Left kidney (tissue), 8 donors: ENCODE data around the gene RPL22L1. TPM values are rescaled to one million over a fixed set of nuclear protein-coding genes. Genes with fewer than 3 reads are reported as not detected.
"Not testable (repeated sequence)": the region's sequence is repeated elsewhere in the genome, so short reads cannot be mapped to it uniquely, and the experiment has no call there.

ENCODE experiments used
- DNase-seq: peaks from one replicate; pipeline ENCODE4 v3.0.0-alpha.2; 2013
- long read RNA-seq, 8 donors: transcript quantifications; one replicate each; lab custom pipeline, GENCODE V29; 2026
- polyA plus RNA-seq: library from polyadenylated mRNA; unstranded; fragments of 120-200 nt; gene quantifications from one replicate; pipeline ENCODE4 v1.2.1, GENCODE V29; 2013; ENCODE audit not compliant: insufficient read length

RPL22L1 gene
- polyA plus RNA-seq, result 64.6 TPM
- long read RNA-seq, donor 1, transcript RPL22L1-204 (4 exons, 581 nt), result minor isoform, 12 of 57 reads
- long read RNA-seq, donor 1, transcript RPL22L1-202 (4 exons, 506 nt), result minor isoform, 7 of 57 reads
- long read RNA-seq, donor 1, transcript RPL22L1-201 (4 exons, 2,190 nt), result major isoform, 27 of 57 reads
- long read RNA-seq, donor 1, partial matches to known transcripts, result 7 of 57 reads
- long read RNA-seq, donor 1, other reads (novel, unspliced or antisense), result 0 of 57 reads
- long read RNA-seq, donor 2, transcript RPL22L1-204 (4 exons, 581 nt), result minor isoform, 14 of 66 reads
- long read RNA-seq, donor 2, transcript RPL22L1-202 (4 exons, 506 nt), result minor isoform, 7 of 66 reads
- long read RNA-seq, donor 2, transcript RPL22L1-201 (4 exons, 2,190 nt), result major isoform, 34 of 66 reads
- long read RNA-seq, donor 2, partial matches to known transcripts, result 5 of 66 reads
- long read RNA-seq, donor 2, other reads (novel, unspliced or antisense), result 0 of 66 reads
- long read RNA-seq, donor 3, transcript RPL22L1-201 (4 exons, 2,190 nt), result major isoform, 19 of 39 reads
- long read RNA-seq, donor 3, transcript RPL22L1-204 (4 exons, 581 nt), result minor isoform, 12 of 39 reads
- long read RNA-seq, donor 3, transcript RPL22L1-202 (4 exons, 506 nt), result minor isoform, 7 of 39 reads
- long read RNA-seq, donor 3, partial matches to known transcripts, result 0 of 39 reads
- long read RNA-seq, donor 3, other reads (novel, unspliced or antisense), result 0 of 39 reads
- long read RNA-seq, donor 4, transcript RPL22L1-205 (2 exons, 900 nt), result minor isoform, 5 of 23 reads
- long read RNA-seq, donor 4, transcript RPL22L1-201 (4 exons, 2,190 nt), result major isoform, 9 of 23 reads
- long read RNA-seq, donor 4, transcript RPL22L1-204 (4 exons, 581 nt), result minor isoform, 7 of 23 reads
- long read RNA-seq, donor 4, partial matches to known transcripts, result 0 of 23 reads
- long read RNA-seq, donor 4, other reads (novel, unspliced or antisense), result 0 of 23 reads
- long read RNA-seq, donor 5, transcript RPL22L1-201 (4 exons, 2,190 nt), result major isoform, 52 of 109 reads
- long read RNA-seq, donor 5, transcript RPL22L1-204 (4 exons, 581 nt), result minor isoform, 25 of 109 reads
- long read RNA-seq, donor 5, transcript RPL22L1-202 (4 exons, 506 nt), result minor isoform, 8 of 109 reads
- long read RNA-seq, donor 5, partial matches to known transcripts, result 16 of 109 reads
- long read RNA-seq, donor 5, other reads (novel, unspliced or antisense), result 0 of 109 reads
- long read RNA-seq, donor 6, transcript RPL22L1-204 (4 exons, 581 nt), result minor isoform, 19 of 89 reads
- long read RNA-seq, donor 6, transcript RPL22L1-201 (4 exons, 2,190 nt), result major isoform, 48 of 89 reads
- long read RNA-seq, donor 6, transcript RPL22L1-202 (4 exons, 506 nt), result minor isoform, 10 of 89 reads
- long read RNA-seq, donor 6, partial matches to known transcripts, result 8 of 89 reads
- long read RNA-seq, donor 6, other reads (novel, unspliced or antisense), result 0 of 89 reads
- long read RNA-seq, donor 7, transcript RPL22L1-204 (4 exons, 581 nt), result minor isoform, 34 of 121 reads
- long read RNA-seq, donor 7, transcript RPL22L1-201 (4 exons, 2,190 nt), result major isoform, 60 of 121 reads
- long read RNA-seq, donor 7, transcript RPL22L1-202 (4 exons, 506 nt), result minor isoform, 11 of 121 reads
- long read RNA-seq, donor 7, partial matches to known transcripts, result 11 of 121 reads
- long read RNA-seq, donor 7, other reads (novel, unspliced or antisense), result 0 of 121 reads
- long read RNA-seq, donor 8, transcript RPL22L1-201 (4 exons, 2,190 nt), result major isoform, 7 of 15 reads
- long read RNA-seq, donor 8, partial matches to known transcripts, result 0 of 15 reads
- long read RNA-seq, donor 8, other reads (novel, unspliced or antisense), result 0 of 15 reads

DNA sequence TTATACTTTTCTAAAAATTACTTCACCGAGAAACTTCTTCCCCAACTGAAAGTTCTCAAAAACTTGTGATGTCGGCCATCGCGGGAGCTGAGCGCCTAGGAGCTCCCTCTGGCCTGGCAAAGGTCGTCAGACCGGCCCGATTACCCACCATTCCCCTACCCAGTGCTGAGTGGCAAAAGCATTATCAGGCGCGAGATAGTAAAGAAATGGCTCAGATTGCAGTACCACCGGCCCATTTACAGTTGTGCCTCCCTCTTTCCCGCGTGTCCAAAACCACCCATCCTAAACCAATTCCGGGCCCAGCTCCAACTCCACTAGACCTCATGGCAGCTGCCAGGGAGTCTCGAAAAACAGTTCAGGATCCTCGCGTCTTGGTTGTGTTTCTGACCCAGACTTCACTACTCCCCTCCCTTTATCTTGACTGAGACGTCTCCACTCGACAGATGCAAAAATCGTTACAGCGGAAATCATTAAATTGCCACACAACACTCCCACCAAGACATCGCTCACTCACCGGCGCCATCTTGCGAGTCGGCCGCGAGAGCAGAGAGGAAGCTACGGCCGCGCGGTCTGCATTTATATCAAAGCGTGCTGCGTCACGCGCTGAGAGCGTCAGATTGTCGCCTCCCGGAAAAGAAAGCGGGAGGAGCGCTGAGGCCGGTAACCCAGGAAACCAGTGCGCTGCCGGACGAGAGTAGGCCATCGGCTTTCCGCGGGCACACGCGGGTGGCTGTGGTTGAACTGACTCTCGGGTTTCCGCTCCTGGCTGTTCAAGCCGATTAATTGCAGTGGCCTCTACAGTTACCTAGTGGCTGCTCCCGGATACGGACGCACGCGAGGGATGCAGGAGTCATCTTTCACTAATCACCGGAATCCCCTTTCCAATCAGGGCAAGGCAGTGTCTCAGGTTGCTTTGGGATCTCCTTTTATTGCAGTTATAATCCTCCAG, at the start of gene RPL22L1:
RPL22L1 (minus strand) TSS at position 551 of the 949 bp plus-strand sequence; CDS start at position 523, 28 bp downstream.
- DNase-seq, result peak; percentile 95

GRCh38 chr3:170918715-170919114, 48.7 kb upstream of the RPL22L1 start:
- no peak for DNase-seq

DNA sequence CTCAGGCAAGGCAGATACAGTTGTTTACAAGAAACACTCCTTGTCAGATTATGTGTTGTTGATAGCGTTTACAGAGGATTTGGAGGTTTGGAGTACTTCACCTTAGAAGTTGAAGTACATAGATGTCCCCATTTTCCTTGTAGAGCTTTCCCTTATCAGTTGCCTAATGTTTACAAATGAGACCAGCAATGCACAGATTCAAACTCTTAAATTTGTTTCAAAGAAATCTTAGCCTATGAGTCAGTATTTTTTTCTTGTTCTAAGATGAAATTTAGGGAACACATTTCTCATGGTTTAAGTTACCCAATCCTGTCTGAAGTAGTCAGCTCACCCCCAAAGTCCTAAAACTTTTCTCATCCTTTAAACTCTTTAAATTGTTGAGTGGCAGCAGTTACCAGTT, 44.7 kb upstream of the RPL22L1 start:
- DNase-seq, result no peak

GRCh38 chr3:170914212-170914611, 44.2 kb upstream of the RPL22L1 start:
- DNase-seq, result no peak

GRCh38 chr3:170911051-170911450, 41.1 kb upstream of the RPL22L1 start:
- DNase-seq, result no peak

- no peak for DNase-seq
Observed at GRCh38 chr3:170910542-170910941, 40.5 kb upstream of the RPL22L1 start.

DNA sequence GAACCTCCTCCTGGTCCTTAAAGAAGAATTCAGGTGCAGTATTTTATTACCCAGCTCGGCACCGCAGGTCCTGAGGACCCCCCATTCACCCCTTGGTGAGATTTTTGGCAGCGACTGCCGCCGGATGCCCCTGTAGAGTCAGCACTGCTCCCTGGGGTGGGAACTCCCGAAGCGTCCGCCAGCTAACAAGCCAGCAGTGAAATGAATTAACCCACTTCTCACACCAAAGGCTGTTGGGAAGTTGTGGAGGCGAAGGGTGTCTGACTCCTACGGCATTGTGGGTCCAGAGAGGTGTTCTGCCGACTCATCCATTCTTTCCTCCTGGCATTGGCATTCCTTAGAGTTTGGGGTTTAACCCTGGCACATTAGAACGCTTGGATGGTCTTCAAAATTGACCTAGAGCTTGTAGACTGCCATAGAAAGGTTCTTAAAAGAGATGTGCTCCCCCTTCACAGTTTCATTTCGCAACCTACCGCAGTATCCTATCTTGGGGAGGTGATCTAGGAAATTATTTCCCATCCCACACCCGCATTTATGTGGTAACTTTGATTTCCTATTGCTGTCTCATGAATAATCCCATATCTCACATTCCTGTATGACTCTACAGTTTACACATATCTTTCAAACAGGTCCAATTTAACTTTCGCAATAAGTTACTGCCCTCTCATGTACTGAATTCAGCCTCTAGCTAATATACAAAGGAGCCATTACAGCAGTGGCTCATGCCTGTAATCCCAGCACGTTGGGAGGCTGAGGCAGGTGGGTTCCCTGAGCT, 39.3 kb upstream of the RPL22L1 start:
- no peak for DNase-seq

GRCh38 chr3:170908235-170909116, 38.5 kb upstream of the RPL22L1 start, which contains the start of gene EIF5A2:
Gene EIF5A2, minus strand, starts transcription at chr3:170908637. Its CDS starts 831 bp downstream, at chr3:170907806.
- peak; percentile 89 for DNase-seq

- no peak for DNase-seq
Observed at GRCh38 chr3:170907637-170908234, 37.7 kb upstream of the RPL22L1 start.

DNA sequence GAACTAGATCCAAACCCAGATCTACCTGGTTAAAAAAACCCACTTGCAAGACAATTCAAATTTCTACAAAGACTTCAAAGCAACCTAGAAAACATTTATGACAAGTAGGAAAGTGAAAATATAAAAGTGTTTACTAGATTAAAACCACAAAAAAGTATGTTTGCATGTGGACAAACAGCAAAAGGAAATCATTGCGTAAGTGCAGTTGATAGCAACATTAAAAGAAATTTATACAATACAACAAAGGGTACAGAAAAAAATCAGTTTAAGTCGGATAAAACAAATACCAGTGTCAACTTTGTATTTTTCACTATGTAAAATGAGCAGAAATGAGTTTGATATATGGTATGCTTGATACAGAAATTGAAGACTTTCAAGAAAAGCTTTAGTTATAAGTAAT, 35.9 kb upstream of the RPL22L1 start:
- no peak for DNase-seq

- DNase-seq, result no peak
Observed at GRCh38 chr3:170903123-170903522, 33.1 kb upstream of the RPL22L1 start.

GRCh38 chr3:170899455-170899854, 29.5 kb upstream of the RPL22L1 start:
- no peak for DNase-seq

DNA sequence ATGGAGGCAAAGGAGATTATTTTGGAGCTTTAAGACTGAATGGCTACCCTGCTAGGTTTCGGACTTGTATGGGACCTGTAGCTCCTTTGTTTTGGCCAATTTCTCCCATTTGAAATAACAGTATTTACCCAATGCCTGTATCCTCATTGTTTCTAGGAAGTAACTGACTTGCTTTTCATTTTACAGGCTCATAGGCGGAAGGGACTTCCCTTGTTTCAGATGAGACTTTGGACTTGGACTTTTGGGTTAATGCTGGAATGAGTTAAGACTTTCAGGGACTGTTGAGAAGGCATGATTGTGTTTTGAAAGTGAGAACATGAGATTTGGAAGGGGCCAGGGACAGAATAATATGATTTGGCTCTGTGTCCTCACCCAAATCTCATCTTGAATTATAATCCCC, 28.0 kb upstream of the RPL22L1 start:
- no peak for DNase-seq

- DNase-seq, result not testable (repeated sequence)
Observed at GRCh38 chr3:170897199-170897598, 27.2 kb upstream of the RPL22L1 start.

DNA sequence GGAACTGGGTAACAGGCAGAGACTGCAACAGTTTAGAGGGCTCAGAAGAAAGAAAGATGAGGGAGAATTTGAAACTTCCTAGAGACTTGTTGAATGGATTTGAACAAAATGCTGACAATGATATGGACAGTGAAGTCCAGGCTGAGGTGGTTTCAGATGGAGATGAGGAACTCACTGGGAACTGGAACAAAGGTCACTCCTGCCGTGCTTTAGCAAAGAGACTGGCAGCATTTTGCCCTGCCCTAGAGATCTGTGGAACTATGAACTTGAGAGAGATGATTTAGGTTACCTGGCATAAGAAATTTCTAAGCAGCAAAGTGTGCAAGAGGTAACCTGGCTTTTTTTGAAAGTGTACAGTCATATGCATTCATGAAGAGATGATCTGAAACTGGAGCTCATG, 26.8 kb upstream of the RPL22L1 start:
- no peak for DNase-seq

DNA sequence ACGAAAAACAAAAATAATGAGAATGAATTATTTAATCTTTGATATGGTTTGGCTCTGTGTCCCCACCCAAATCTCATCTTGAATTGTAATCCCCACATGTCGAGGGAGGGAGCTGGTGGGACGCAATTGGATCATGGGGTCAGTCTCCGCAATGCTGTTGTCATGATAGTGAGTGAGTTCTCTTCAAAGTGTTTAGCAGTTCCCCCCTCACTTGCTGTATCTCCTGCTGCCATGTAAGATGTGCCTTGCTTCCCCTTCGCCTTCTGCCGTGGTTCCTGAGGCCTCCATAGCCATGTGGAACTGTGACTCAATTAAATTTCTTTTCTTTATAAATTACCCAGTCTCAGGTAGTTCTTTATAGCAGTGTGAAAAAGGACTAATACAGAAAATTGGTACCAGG, 26.3 kb upstream of the RPL22L1 start:
- DNase-seq, result not testable (repeated sequence)

GRCh38 chr3:170893895-170894294, 23.9 kb upstream of the RPL22L1 start:
- no peak for DNase-seq
